ENCODE measurements around the gene RCC2.

Gene RCC2

GRCh38 chr1:17442841-17443240 is 3.4 kb upstream of the RCC2 start:
- DNase-seq (ENCODE audit: low read depth, low spot score): no peak

GRCh38 chr1:17441993-17442357 is 2.5 kb upstream of the RCC2 start:
- DNase-seq (ENCODE audit: low read depth, low spot score): no peak

- no peak for DNase-seq (ENCODE audit: low read depth, low spot score)
Observed at GRCh38 chr1:17441265-17441992, 2.0 kb upstream of the RCC2 start.

GRCh38 chr1:17440827-17441168 is 1.3 kb upstream of the RCC2 start:
- no peak for DNase-seq (ENCODE audit: low read depth, low spot score)

GRCh38 chr1:17440074-17440826 is 773 bp upstream of the RCC2 start:
- DNase-seq (ENCODE audit: low read depth, low spot score): no peak

- no peak for DNase-seq (ENCODE audit: low read depth, low spot score)
Observed at GRCh38 chr1:17438318-17439249, 893 bp downstream of the RCC2 start.

- no peak for DNase-seq (ENCODE audit: low read depth, low spot score)
Observed at GRCh38 chr1:17437580-17438317, 1.7 kb downstream of the RCC2 start.

- no peak for DNase-seq (ENCODE audit: low read depth, low spot score)
Observed at GRCh38 chr1:17437260-17437579, 2.3 kb downstream of the RCC2 start.

GRCh38 chr1:17436380-17437174 is 2.9 kb downstream of the RCC2 start:
- DNase-seq (ENCODE audit: low read depth, low spot score): no peak

- no peak for DNase-seq (ENCODE audit: low read depth, low spot score)
Observed at GRCh38 chr1:17434601-17435000, 4.9 kb downstream of the RCC2 start.

GRCh38 chr1:17434016-17434415 is 5.5 kb downstream of the RCC2 start:
- no peak for DNase-seq (ENCODE audit: low read depth, low spot score)

GRCh38 chr1:17433261-17433660 is 6.2 kb downstream of the RCC2 start:
- DNase-seq (ENCODE audit: low read depth, low spot score): no peak

GRCh38 chr1:17432412-17432811 is 7.1 kb downstream of the RCC2 start:
- no peak for DNase-seq (ENCODE audit: low read depth, low spot score)

GRCh38 chr1:17429183-17429582 is 10.3 kb downstream of the RCC2 start:
- no peak for DNase-seq (ENCODE audit: low read depth, low spot score)

GRCh38 chr1:17427696-17428660 is 11.5 kb downstream of the RCC2 start:
- no peak for DNase-seq (ENCODE audit: low read depth, low spot score)

- no peak for DNase-seq (ENCODE audit: low read depth, low spot score)
Observed at GRCh38 chr1:17425806-17426600, 13.5 kb downstream of the RCC2 start.

- DNase-seq (ENCODE audit: low read depth, low spot score): no peak
Observed at GRCh38 chr1:17423781-17424245, 15.7 kb downstream of the RCC2 start.

- DNase-seq (ENCODE audit: low read depth, low spot score): no peak
Observed at GRCh38 chr1:17422461-17422860, 17.0 kb downstream of the RCC2 start.

GRCh38 chr1:17420391-17420918 is 19.0 kb downstream of the RCC2 start:
- no peak for DNase-seq (ENCODE audit: low read depth, low spot score)
